OCI-LY1 (cell line): ENCODE results near the gene FAM120C.

Experiments used
- H2AFZ ChIP-seq: fragments of 200-600 bp; sonication (generic), shearing (Covaris generic); 2 replicates; pipeline ENCODE4 v1.6.0; 2014; ENCODE audit warnings: antibody characterized with exemption, mild to moderate bottlenecking, low read length
- H3F3A ChIP-seq: fragments of 200-600 bp; sonication (generic), shearing (Covaris generic); 2 replicates; pipeline ENCODE4 v1.6.0; 2014; ENCODE audit warnings: mild to moderate bottlenecking, antibody characterized with exemption, low read length, moderate library complexity; ENCODE audit not compliant: insufficient read depth
- H3K27ac ChIP-seq: fragments of 200-600 bp; sonication (generic); 2 replicates; pipeline ENCODE4 v1.5.1; 2014; ENCODE audit warnings: low read length, mixed run types, mild to moderate bottlenecking, low read depth; ENCODE audit not compliant: poor library complexity, severe bottlenecking
- H3K27me3 ChIP-seq: fragments of 200-600 bp; sonication (generic); 2 replicates; pipeline ENCODE4 v1.6.0; 2014; ENCODE audit warnings: antibody characterized with exemption, mild to moderate bottlenecking, low read length, moderate library complexity; ENCODE audit not compliant: insufficient read depth
- H3K36me3 ChIP-seq: fragments of 200-600 bp; sonication (generic); 2 replicates; pipeline ENCODE4 v1.6.1; 2014; ENCODE audit warnings: mild to moderate bottlenecking, antibody characterized with exemption, low read length, moderate library complexity, mixed read lengths; ENCODE audit not compliant: insufficient read depth
- H3K4me1 ChIP-seq: fragments of 200-600 bp; sonication (generic); 2 replicates; pipeline ENCODE4 v1.5.1; 2014; ENCODE audit warnings: mild to moderate bottlenecking, low read length, moderate library complexity; ENCODE audit not compliant: insufficient read depth, severe bottlenecking
- H3K4me2 ChIP-seq: fragments of 200-600 bp; sonication (generic), shearing (Covaris generic); 2 replicates; pipeline ENCODE4 v1.6.1; 2014; ENCODE audit warnings: low read length
- H3K4me3 ChIP-seq: fragments of 200-600 bp; sonication (generic); 2 replicates; pipeline ENCODE4 v1.5.1; 2014; ENCODE audit warnings: low read length, low read depth, mild to moderate bottlenecking, mixed read lengths; ENCODE audit not compliant: poor library complexity, severe bottlenecking
- H3K79me2 ChIP-seq: fragments of 200-600 bp; shearing (Covaris generic); 2 replicates; pipeline ENCODE4 v1.6.1; 2016; ENCODE audit warnings: mixed run types, low read length, mixed read lengths; ENCODE audit not compliant: insufficient read depth
- H3K9ac ChIP-seq: fragments of 200-600 bp; sonication (generic), shearing (Covaris generic); 2 replicates; pipeline ENCODE4 v1.6.1; 2014; ENCODE audit warnings: mild to moderate bottlenecking, low read length, mixed read lengths
- H3K9me2 ChIP-seq: fragments of 200-600 bp; sonication (generic), shearing (Covaris generic); 2 replicates; pipeline ENCODE4 v1.6.1; 2014; ENCODE audit warnings: low read depth, mild to moderate bottlenecking, low read length, mixed read lengths
- H3K9me3 ChIP-seq: fragments of 200-600 bp; shearing (Covaris generic); 2 replicates; pipeline ENCODE4 v1.6.1; 2014; ENCODE audit warnings: low read length, mixed read lengths
- H4K20me1 ChIP-seq: fragments of 200-600 bp; sonication (generic), shearing (Covaris generic); 2 replicates; pipeline ENCODE4 v1.6.0; 2016; ENCODE audit warnings: mild to moderate bottlenecking, low read length; ENCODE audit not compliant: insufficient read depth
- EZH2 ChIP-seq: fragments of 200-600 bp; sonication (generic), shearing (Covaris generic); IDR thresholded peaks from 2 replicates; pipeline ENCODE4 v1.8.0; 2017; ENCODE audit warnings: borderline replicate concordance, mixed run types, mild to moderate bottlenecking, antibody characterized with exemption, low read length, moderate library complexity, mixed read lengths
- TF ChIP-seq, protein P1 (sequence below): fragments of 200-600 bp; sonication (generic), shearing (Covaris generic); IDR thresholded peaks from 2 replicates; pipeline ENCODE4 v1.5.1; 2017; ENCODE audit warnings: mild to moderate bottlenecking, antibody characterized with exemption, low read length, moderate library complexity, mixed read lengths

Gene FAM120C

DNA sequence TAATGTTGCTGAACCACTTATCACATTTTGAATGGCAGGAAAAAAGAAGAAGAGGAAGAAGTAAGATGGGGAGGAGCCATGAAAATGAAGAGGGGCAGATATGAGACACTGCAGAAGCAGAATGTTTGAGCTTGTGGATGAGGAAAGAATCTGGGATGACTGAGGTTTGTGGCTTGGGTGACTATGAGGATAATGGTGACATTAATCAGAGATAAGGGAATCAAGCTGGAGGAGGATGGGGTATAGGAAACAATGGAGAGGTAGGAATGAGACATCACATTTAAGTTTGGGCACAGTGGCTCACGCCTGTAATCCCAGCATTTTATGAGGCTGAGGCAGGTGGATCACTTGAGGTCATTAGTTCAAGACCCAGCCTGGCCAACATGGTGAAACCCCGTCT lies 119.7 kb downstream of the FAM120C start:
- Histone ChIP-seq H3K4me3 (no peak overlapping the region), H3K9me3 (no peaks in the 10 kb centered on the region), H3K4me1 (no peaks in the 10 kb centered on the region), H3K9ac (no peak overlapping the region), H3K4me2 (no peak overlapping the region), H4K20me1 (no peaks in the 10 kb centered on the region), H3K9me2 (no peaks in the 10 kb centered on the region), H3F3A (no peaks in the 10 kb centered on the region), H3K27me3 (no peaks in the 10 kb centered on the region), H3K27ac (no peak overlapping the region), H3K79me2 (no peaks in the 10 kb centered on the region), H2AFZ (no peak overlapping the region), H3K36me3 (no peaks in the 10 kb centered on the region)
- TF ChIP-seq EZH2 = no peak
- TF ChIP-seq, protein P1, sequence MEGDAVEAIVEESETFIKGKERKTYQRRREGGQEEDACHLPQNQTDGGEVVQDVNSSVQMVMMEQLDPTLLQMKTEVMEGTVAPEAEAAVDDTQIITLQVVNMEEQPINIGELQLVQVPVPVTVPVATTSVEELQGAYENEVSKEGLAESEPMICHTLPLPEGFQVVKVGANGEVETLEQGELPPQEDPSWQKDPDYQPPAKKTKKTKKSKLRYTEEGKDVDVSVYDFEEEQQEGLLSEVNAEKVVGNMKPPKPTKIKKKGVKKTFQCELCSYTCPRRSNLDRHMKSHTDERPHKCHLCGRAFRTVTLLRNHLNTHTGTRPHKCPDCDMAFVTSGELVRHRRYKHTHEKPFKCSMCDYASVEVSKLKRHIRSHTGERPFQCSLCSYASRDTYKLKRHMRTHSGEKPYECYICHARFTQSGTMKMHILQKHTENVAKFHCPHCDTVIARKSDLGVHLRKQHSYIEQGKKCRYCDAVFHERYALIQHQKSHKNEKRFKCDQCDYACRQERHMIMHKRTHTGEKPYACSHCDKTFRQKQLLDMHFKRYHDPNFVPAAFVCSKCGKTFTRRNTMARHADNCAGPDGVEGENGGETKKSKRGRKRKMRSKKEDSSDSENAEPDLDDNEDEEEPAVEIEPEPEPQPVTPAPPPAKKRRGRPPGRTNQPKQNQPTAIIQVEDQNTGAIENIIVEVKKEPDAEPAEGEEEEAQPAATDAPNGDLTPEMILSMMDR = no peak

DNA sequence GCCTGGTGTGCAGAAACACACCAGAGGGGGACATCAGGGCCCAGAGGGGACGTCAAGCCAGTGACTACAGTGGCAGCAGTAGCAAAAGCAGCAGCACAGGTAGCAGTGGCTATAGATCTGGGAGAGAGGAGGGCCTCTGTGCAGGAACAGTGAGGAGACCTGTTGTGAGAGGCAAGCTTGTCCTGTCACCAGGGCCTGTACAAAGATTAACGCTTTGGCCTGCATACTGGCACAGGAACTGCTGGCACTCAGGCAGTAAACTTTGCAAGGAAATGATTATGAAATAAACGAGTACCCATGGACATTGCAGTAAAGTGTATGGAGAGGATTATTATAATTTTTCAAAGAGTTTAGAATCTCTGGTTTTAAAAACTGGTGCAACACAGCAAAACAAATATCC lies 133.3 kb downstream of the FAM120C start:
- no peaks in the 10 kb centered on the region for H3K9me2 ChIP-seq
- H3F3A ChIP-seq = no peaks in the 10 kb centered on the region
- no peaks in the 10 kb centered on the region for H3K27me3 ChIP-seq
- no peak for TF ChIP-seq EZH2
- no peak overlapping the region for H2AFZ ChIP-seq
- no peaks in the 10 kb centered on the region for H3K79me2 ChIP-seq
- H3K9me3 ChIP-seq = no peaks in the 10 kb centered on the region
- peaks cover 14% of the 10 kb centered on the region for H3K4me1 ChIP-seq
- H3K4me3 ChIP-seq = no peak overlapping the region
- no peak overlapping the region for H3K9ac ChIP-seq
- H3K4me2 ChIP-seq = no peak overlapping the region
- H3K27ac ChIP-seq = no peak overlapping the region
- H4K20me1 ChIP-seq = no peaks in the 10 kb centered on the region
- no peaks in the 10 kb centered on the region for H3K36me3 ChIP-seq

DNA sequence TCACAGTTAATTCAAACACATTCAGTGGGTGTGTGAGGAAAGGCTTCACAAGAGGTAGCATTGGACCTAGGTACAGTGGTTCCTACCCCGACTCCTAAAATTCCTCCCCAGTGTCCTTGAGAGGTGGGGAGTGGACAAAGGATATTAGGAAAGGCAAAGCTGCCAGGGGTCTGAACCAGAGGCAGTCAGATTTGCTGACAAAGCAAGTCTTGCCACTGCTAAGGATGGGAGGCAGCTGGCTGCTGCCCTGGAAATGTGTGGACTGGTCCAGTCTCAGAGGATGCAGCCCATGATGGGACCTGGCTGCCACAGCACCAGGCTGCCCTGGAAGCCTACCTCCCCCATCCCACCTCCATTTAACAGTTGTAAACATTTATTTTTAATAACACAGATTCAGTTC lies 134.6 kb downstream of the FAM120C start:
- Histone ChIP-seq H3K9ac (no peak overlapping the region), H3K36me3 (no peaks in the 10 kb centered on the region), H3K27ac (no peak overlapping the region), H3K79me2 (peaks cover 2% of the 10 kb centered on the region; the same call in 1 of the 2 replicates), H3K9me3 (no peaks in the 10 kb centered on the region), H3K4me1 (peaks cover 17% of the 10 kb centered on the region), H2AFZ (no peak overlapping the region), H4K20me1 (no peaks in the 10 kb centered on the region), H3K9me2 (no peaks in the 10 kb centered on the region), H3F3A (no peaks in the 10 kb centered on the region), H3K4me2 (no peak overlapping the region), H3K4me3 (no peak overlapping the region), H3K27me3 (no peaks in the 10 kb centered on the region)
- TF ChIP-seq EZH2 = no peak
- TF ChIP-seq, protein P1 = no peak

DNA sequence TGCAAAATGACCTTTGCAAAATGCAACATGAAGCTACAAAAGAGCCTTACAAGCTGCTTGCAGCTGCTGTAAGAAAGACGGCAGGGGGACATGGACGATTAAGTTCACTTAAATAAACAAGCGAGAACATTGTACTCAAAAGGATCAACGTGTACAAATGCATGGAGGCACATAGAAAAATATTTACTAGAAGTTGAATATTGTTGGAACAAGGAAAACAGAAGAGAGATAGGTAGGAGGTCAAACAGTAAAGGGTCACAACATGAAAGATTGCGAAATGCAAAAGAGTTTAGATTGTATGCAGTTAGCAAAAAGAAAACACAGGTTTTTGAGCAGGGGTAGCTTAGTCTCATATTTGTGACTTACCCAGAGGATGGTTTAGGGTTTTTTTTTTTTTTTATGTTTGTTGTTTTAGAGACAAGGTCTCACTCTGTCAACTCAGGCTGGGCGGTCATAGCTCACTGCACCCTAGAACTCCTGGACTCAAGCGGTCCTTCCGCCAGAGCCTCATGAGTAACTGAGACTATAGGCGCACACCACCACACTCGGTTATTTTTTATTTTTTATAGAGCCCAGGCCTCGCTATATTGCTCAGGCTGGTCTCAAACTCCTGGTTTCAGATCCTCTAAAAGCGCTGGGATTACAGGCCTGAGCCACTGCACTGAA lies 137.4 kb downstream of the FAM120C start:
- H3K79me2 ChIP-seq = peaks cover 8% of the 10 kb centered on the region; the same call in 1 of the 2 replicates
- H3K36me3 ChIP-seq = peaks cover 3% of the 10 kb centered on the region
- peak overlapping the region; percentile 81; the same call in 1 of the 2 replicates for H3K4me2 ChIP-seq
- no peaks in the 10 kb centered on the region for H3K9me3 ChIP-seq
- H3K9me2 ChIP-seq = no peaks in the 10 kb centered on the region
- H3K4me3 ChIP-seq = peak overlapping the region; percentile 97
- H4K20me1 ChIP-seq = no peaks in the 10 kb centered on the region
- peak overlapping the region; percentile 87; the same call in 1 of the 2 replicates for H3K9ac ChIP-seq
- H3K27ac ChIP-seq = peak overlapping the region; percentile 96
- peak overlapping the region; percentile 46 for H2AFZ ChIP-seq
- H3F3A ChIP-seq = no peaks in the 10 kb centered on the region
- no peaks in the 10 kb centered on the region for H3K27me3 ChIP-seq
- peaks cover 17% of the 10 kb centered on the region for H3K4me1 ChIP-seq
- TF ChIP-seq, protein P1 = no peak
- TF ChIP-seq EZH2 = no peak
